ENCODE data around the gene CXCL13.
"Not testable (repeated sequence)": the region's sequence is repeated elsewhere in the genome, so short reads cannot be mapped to it uniquely, and the experiment has no call there.

The CXCL13 gene

GRCh38 chr4:77605210-77605902 lies at the start of gene CXCL13:
Gene CXCL13, plus strand, starts transcription at chr4:77605820. Its CDS starts 46 bp downstream, at chr4:77605866.
- H3K27ac ChIP-seq (ENCODE audit: low read length) = no peak within 1 kb of the TSS
- DNase-seq = no peak
- H3K79me2 ChIP-seq (ENCODE audit: low read length) = no peaks in the 10 kb centered on the region
- TF ChIP-seq CTCF (IDR thresholded peaks at IDR 0.05; ENCODE audit: low read length) = no peak
- TF ChIP-seq EZH2 (optimal IDR thresholded peaks at IDR 0.05; ENCODE audit: low read depth, low read length) = no peak
- no peak for TF ChIP-seq EZH2phosphoT487 (IDR thresholded peaks at IDR 0.05; ENCODE audit: low read length)
- H3K9ac ChIP-seq (ENCODE audit: low read length) = no peak within 1 kb of the TSS
- H3F3A ChIP-seq (ENCODE audit: insufficient read depth, low read length) = peaks cover 8% of the 10 kb centered on the region; the same call in 1 of the 2 replicates
- no peak within 1 kb of the TSS for H2AFZ ChIP-seq (ENCODE audit: low read length)
- no peaks in the 10 kb centered on the region for H3K9me3 ChIP-seq (replicated peaks; ENCODE audit: insufficient read depth, low read length)
- H3K27me3 ChIP-seq (replicated peaks; ENCODE audit: insufficient read depth, low read length) = no peaks in the 10 kb centered on the region
- H3K36me3 ChIP-seq (replicated peaks; ENCODE audit: insufficient read depth, low read length) = no peaks in the 10 kb centered on the region
- no peak within 1 kb of the TSS for H3K4me2 ChIP-seq (ENCODE audit: low read depth, low read length)
- no peak within 1 kb of the TSS for H3K4me3 ChIP-seq (ENCODE audit: low read length)
- H4K20me1 ChIP-seq (ENCODE audit: insufficient read depth, low read length) = no peaks in the 10 kb centered on the region
- peaks cover 29% of the 10 kb centered on the region for H3K4me1 ChIP-seq (ENCODE audit: low read length)
- H3K9me2 ChIP-seq (replicated peaks; ENCODE audit: insufficient read depth, low read length) = no peaks in the 10 kb centered on the region

- H3F3A ChIP-seq (ENCODE audit: insufficient read depth, low read length) = no peaks in the 10 kb centered on the region
- H3K9me3 ChIP-seq (replicated peaks; ENCODE audit: insufficient read depth, low read length) = no peaks in the 10 kb centered on the region
- no peak overlapping the region for H3K27ac ChIP-seq (ENCODE audit: low read length)
- no peaks in the 10 kb centered on the region for H4K20me1 ChIP-seq (ENCODE audit: insufficient read depth, low read length)
- H3K36me3 ChIP-seq (replicated peaks; ENCODE audit: insufficient read depth, low read length) = no peaks in the 10 kb centered on the region
- H3K4me1 ChIP-seq (ENCODE audit: low read length) = no peaks in the 10 kb centered on the region
- H3K4me2 ChIP-seq (ENCODE audit: low read depth, low read length) = no peak overlapping the region
- TF ChIP-seq EZH2phosphoT487 (IDR thresholded peaks at IDR 0.05; ENCODE audit: low read length) = no peak
- TF ChIP-seq CTCF (IDR thresholded peaks at IDR 0.05; ENCODE audit: low read length) = no peak
- TF ChIP-seq EZH2 (optimal IDR thresholded peaks at IDR 0.05; ENCODE audit: low read depth, low read length) = no peak
- no peak overlapping the region for H3K4me3 ChIP-seq (ENCODE audit: low read length)
- no peak overlapping the region for H2AFZ ChIP-seq (ENCODE audit: low read length)
- no peaks in the 10 kb centered on the region for H3K9me2 ChIP-seq (replicated peaks; ENCODE audit: insufficient read depth, low read length)
- no peak for DNase-seq
- H3K27me3 ChIP-seq (replicated peaks; ENCODE audit: insufficient read depth, low read length) = no peaks in the 10 kb centered on the region
- H3K79me2 ChIP-seq (ENCODE audit: low read length) = no peaks in the 10 kb centered on the region
- no peak overlapping the region for H3K9ac ChIP-seq (ENCODE audit: low read length)
These were observed 45.5 kb upstream of the CXCL13 start for GRCh38 chr4:77560170-77560569.

- H3K36me3 ChIP-seq (replicated peaks; ENCODE audit: insufficient read depth, low read length); H2AFZ ChIP-seq (ENCODE audit: low read length); H3K27me3 ChIP-seq (replicated peaks; ENCODE audit: insufficient read depth, low read length); H3K4me2 ChIP-seq (ENCODE audit: low read depth, low read length); H3K9ac ChIP-seq (ENCODE audit: low read length); DNase-seq; H3K79me2 ChIP-seq (ENCODE audit: low read length); H3K9me2 ChIP-seq (replicated peaks; ENCODE audit: insufficient read depth, low read length); H3K27ac ChIP-seq (ENCODE audit: low read length); H3K4me1 ChIP-seq (ENCODE audit: low read length); H3F3A ChIP-seq (ENCODE audit: insufficient read depth, low read length); H4K20me1 ChIP-seq (ENCODE audit: insufficient read depth, low read length); H3K9me3 ChIP-seq (replicated peaks; ENCODE audit: insufficient read depth, low read length); H3K4me3 ChIP-seq (ENCODE audit: low read length): not testable (repeated sequence)
These were observed 43.9 kb upstream of the CXCL13 start for GRCh38 chr4:77561720-77562119.

GRCh38 chr4:77564231-77564630 lies 41.4 kb upstream of the CXCL13 start:
- Histone ChIP-seq H3K27ac (ENCODE audit: low read length) (no peak overlapping the region), H3K4me1 (ENCODE audit: low read length) (no peaks in the 10 kb centered on the region), H3K9me2 (replicated peaks; ENCODE audit: insufficient read depth, low read length) (no peaks in the 10 kb centered on the region), H2AFZ (ENCODE audit: low read length) (no peak overlapping the region), H3K27me3 (replicated peaks; ENCODE audit: insufficient read depth, low read length) (no peaks in the 10 kb centered on the region), H3K4me3 (ENCODE audit: low read length) (no peak overlapping the region), H4K20me1 (ENCODE audit: insufficient read depth, low read length) (no peaks in the 10 kb centered on the region), H3K4me2 (ENCODE audit: low read depth, low read length) (no peak overlapping the region), H3K9me3 (replicated peaks; ENCODE audit: insufficient read depth, low read length) (no peaks in the 10 kb centered on the region), H3K9ac (ENCODE audit: low read length) (no peak overlapping the region), H3K79me2 (ENCODE audit: low read length) (no peaks in the 10 kb centered on the region), H3F3A (ENCODE audit: insufficient read depth, low read length) (no peaks in the 10 kb centered on the region), H3K36me3 (replicated peaks; ENCODE audit: insufficient read depth, low read length) (no peaks in the 10 kb centered on the region)
- TF ChIP-seq EZH2phosphoT487 (IDR thresholded peaks at IDR 0.05; ENCODE audit: low read length) (no peak), CTCF (IDR thresholded peaks at IDR 0.05; ENCODE audit: low read length) (no peak)
- no peak for DNase-seq
